DMS153 (cell line): ENCODE measurements around the gene NR0B1.

ENCODE experiments used
- DNase-seq: peaks from one replicate; lab custom pipeline; 2025; lab: John Stamatoyannopoulos, UW

Gene NR0B1, protein sequence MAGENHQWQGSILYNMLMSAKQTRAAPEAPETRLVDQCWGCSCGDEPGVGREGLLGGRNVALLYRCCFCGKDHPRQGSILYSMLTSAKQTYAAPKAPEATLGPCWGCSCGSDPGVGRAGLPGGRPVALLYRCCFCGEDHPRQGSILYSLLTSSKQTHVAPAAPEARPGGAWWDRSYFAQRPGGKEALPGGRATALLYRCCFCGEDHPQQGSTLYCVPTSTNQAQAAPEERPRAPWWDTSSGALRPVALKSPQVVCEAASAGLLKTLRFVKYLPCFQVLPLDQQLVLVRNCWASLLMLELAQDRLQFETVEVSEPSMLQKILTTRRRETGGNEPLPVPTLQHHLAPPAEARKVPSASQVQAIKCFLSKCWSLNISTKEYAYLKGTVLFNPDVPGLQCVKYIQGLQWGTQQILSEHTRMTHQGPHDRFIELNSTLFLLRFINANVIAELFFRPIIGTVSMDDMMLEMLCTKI

DNA sequence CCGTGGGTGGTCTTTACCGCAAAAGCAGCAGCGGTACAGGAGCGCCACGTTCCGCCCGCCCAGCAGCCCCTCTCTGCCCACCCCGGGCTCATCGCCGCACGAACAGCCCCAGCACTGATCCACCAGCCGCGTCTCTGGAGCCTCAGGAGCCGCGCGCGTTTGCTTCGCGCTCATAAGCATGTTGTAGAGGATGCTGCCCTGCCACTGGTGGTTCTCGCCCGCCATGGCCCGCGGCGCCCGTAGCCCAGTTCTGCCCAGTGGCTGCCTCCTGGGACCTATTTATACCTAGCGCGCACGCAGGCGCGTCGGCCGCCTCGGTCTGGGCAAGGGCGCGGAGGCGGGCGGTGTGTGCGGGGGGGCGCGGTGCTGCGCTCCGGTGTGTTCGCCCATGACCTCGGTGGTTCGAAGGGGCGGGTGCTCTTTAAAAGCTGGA lies at the start of gene NR0B1:
NR0B1 (minus strand) TSS at position 252 of the 433 bp plus-strand sequence; CDS start at position 225, 27 bp downstream.
- DNase-seq = peak; percentile 33

DNA sequence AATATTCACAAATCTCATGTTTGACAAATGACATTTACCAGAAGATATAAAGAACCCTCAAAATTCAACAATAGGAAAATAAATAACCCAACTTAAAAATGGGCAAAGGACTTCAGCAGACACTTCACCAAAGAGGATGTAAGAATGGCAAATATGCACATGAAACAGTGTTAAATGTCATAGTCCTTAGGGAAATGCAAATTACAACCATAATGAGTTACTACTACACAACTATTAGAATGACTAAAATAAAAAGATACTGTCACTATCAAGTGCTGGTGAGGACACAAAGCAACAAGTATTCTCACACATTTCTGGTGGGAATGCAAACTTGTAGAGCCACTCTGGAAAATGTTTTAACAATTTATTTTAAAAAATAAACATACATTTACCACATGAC lies 40.8 kb upstream of the NR0B1 start:
- no peak for DNase-seq

DNA sequence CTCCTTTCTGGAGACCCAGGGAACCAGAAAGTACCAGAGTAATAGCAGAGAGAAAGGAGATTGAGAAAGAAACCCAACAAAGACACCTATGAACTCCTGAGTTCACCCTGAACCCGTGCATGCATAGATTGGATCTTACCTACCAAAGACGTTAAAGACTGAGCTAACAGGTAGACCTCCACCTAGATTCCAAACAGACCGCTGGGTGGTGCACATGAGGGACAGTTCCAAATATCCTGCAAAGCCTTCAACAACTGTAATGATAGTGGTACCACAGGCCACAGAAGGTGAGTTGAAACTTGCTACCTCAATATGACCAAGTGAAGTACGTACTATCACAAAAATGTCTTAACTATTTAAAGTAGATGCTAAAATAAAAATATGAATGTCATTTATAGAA lies 34.0 kb upstream of the NR0B1 start:
- no peak for DNase-seq

DNA sequence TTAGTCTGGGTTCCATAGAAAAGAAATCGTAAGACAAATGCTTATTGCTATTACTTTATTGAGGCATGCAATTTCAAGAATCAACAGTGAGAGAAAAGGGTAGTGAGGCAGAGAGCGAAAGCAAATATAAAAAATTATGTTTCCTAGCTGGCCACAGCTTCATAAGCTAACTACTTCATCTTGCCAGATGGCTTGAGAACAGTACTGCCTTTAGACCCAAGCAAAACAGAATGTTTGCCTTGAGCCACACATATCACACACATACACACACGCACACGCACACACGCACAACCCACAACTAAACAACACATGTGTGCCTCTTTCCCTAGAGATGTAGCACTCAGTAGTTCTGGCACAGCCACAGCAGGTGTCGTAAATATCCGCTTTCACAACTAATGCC lies 31.6 kb upstream of the NR0B1 start:
- DNase-seq = no peak

DNA sequence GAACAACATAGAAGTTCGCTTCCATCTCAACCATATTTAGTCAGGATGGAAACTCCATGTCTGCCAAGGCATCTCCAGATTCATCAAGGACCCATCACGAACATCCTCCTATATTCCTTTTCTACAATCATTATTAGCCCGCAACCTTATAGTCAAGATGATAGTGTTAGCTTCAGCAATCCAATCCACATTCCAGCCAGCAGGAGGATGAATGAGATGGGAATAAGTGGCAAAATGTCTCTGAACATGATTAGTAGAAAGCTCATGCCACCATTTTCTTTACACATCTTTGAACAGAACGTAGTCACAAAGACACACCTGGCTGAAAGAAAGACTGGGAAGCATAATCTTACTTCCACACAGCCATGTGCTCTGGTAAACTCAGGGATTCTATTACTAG lies 18.6 kb upstream of the NR0B1 start:
- DNase-seq = no peak

DNA sequence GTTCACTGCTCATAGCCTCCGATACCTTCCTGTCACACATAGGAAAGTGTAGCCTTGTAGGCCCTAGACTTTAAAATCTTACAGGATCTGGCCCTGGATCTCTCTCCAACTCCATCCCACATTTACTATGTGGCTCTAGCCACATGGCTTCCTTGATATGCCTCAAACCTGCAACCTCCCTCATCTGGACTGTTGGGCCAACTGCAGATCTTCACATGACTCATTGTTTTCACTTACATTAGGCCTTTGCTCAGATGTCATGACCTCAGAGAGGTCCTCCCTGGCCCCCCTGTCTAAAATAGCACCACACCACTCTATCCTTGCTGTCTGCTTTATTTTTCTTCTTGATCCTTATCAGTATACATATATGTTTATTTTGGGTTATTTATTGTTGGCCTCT lies 8.1 kb upstream of the NR0B1 start:
- DNase-seq = no peak

DNA sequence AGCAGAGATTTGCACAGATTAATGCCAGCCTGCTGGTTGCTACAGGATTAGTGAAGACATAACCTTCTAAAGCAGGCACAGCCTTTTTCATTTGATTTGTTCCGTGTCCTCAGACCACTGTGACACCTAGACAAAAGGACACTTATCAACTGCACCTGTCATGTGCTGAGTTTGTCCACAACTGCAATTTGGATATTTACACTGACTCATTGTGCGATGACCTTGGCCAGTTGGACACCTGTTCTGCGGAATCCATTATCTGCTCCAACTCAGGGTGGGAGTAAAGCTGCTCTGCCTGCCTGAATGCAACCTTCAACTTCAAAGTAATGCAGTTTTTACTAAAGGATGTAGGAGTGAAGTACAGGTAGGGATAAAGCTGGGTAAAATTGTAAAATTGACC lies 4.1 kb upstream of the NR0B1 start:
- DNase-seq = peak; percentile 69

DNA sequence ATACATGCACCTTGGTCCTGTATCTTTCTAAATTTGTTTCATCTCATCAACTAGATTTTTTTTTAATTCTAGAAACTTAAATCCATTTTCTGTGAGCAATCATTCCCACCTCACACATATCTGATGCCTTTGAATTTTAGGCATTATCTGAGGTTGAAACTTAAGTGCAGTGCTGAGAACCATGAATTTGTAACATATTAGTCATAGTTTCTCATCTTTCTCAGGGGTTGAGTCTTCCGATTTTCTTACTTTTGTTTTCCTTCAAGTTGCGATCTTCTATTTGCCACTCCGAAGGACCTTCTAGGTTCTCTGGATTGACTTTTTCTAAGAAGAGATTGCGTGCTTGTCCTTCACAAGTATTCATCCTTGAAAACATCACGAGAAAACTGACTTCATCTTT lies 3.7 kb upstream of the NR0B1 start:
- no peak for DNase-seq

DNA sequence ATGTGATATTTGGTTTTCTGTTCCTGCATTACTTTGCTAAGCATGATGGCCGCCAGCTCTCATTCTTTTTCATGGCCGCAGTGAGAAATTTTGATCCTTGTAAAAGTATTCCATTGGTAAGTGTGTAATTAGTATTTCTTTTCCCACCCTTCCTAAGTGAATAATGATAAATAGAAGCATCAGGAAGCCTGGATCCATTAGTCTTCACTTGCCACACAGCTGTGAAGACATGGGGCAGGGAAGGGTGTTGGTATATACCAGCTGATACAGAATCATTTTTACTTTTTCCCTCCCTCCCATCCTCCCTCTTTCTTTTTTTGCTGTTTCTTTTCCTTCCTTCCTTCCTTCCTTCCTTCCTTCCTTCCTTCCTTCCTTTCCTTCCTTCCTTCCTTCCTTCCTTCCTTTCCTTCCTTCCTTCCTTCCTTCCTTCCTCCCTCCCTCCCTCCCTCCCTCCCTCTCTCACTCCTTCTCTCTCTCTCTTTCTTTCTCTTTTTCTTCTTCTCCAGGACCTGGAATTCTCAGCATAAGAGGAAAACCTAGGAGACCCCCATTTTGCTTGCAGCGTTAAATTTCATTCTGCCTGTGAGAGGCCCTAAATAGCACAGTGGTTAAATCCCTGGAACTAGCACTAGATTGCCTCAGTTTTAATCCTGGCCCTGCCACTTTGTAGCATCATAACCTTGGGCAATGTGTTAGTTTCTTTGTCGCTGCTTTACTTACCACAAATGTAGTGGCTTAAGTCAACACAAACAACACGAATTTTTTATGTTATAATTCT lies 1.4 kb upstream of the NR0B1 start:
- no peak for DNase-seq

DNA sequence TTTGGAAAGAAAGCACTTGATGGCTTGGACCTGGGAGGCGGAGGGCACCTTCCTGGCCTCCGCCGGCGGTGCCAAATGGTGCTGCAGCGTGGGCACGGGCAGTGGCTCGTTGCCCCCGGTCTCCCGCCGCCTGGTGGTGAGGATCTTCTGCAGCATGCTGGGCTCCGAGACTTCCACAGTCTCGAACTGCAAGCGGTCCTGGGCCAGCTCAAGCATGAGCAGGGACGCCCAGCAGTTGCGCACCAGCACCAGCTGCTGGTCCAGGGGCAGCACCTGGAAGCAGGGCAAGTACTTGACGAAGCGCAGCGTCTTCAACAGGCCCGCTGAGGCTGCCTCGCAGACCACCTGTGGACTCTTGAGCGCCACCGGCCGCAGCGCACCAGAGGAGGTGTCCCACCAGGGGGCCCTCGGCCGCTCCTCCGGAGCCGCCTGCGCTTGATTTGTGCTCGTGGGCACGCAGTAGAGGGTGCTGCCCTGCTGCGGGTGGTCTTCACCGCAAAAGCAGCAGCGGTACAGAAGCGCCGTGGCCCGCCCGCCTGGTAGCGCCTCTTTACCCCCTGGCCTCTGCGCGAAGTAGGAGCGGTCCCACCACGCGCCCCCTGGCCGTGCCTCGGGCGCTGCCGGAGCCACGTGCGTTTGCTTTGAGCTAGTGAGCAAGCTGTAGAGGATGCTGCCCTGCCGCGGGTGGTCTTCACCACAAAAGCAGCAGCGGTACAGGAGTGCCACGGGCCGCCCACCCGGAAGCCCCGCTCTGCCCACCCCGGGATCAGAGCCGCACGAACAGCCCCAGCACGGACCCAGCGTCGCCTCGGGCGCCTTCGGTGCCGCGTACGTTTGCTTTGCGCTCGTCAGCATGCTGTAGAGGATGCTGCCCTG lies 689 bp downstream of the NR0B1 start:
- DNase-seq = no peak

DNA sequence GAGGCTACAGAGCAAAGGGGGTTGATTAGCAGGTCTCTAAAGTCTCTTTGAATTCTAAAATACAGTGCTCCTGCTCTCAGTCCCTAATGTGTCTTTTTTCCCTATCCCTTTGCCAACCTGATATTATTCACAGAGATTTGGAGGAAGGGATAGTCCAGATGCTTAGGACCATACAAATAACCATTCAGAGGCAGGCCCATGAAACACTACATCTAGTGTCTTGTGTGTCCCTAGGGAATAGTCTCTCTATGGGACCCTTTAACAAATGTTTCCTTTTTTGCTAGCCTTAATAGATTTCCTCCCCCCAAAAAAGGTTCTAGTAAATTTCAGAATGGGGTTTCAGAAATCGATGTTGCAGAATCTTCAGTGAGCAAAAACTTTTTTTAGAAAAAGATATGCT lies 1.7 kb downstream of the NR0B1 start:
- no peak for DNase-seq

DNA sequence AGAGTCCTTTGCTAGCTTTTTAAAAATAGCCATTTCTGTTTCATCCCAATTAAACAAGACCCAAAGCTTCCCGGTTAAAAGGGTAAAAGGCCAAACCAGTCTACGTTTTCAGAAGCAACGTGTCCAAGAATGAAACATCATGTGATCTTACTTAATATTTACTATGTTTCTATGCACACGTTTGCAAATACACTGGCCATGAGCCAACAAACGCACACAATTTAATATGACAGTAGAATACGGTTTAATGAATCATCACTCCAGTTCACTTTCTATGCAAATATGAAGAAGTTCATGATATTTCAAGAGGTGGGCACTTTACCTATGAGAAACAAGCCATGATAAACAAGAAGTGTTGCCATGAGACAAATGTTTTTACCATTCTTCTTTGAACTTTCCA lies 4.3 kb downstream of the NR0B1 start:
- no peak for DNase-seq

DNA sequence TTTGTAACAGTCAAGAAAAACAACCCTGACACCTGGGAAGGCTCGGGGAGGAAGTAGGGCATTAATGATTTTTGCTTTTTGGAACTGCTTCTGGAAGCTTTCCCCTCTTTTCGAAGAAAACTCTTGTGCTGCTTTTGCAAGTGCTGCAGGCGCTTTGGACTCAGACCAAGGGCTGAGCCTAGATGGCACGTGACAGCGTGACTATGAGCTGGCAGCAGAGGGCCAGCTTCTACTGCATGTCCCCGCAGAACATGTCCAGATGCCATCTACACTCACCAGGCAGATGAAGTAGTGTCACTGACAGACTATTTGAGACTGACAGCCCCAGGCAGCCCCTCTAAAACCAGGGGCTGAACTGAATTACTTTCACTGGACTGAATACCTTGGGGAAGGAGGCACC lies 6.2 kb downstream of the NR0B1 start:
- peak; percentile 35 for DNase-seq

DNA sequence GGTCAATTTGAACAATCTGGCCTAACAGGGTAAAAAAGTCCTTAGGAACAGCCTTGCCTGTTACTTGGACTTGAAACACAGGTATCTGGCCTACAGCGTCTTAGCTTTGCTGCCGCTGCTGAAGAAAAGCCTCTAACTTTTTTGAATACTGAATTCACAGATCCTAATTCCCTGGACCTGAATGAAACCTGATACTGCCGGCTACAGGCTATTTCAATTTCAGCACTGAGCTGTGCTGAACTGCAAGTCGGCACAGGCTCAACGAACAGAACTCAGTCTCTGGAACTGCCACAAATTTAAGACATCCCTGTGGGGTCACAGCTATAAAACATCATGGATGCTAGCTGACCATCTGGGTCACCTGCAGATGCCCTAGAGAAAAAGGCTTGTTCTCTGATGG lies 7.2 kb downstream of the NR0B1 start:
- no peak for DNase-seq

DNA sequence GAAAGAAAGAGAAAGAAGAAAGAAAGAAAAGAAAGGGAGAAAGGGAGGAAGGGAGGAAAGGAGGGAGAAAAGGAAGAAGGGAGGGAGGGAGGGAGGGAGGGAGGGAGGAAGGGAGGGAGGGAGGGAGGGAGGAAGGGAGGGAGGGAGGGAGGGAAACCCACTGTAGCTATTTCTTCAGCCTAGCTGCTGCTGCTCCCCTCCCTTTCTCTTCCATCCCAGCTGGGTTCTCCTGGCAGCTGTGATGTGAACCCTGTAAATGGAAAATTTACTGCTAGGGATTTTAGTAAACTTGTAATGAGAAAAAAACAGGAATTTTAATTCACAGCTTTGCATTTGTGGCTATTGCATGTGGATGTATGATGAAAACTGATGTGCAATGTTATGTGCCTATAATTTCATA lies 8.0 kb downstream of the NR0B1 start:
- no peak for DNase-seq

DNA sequence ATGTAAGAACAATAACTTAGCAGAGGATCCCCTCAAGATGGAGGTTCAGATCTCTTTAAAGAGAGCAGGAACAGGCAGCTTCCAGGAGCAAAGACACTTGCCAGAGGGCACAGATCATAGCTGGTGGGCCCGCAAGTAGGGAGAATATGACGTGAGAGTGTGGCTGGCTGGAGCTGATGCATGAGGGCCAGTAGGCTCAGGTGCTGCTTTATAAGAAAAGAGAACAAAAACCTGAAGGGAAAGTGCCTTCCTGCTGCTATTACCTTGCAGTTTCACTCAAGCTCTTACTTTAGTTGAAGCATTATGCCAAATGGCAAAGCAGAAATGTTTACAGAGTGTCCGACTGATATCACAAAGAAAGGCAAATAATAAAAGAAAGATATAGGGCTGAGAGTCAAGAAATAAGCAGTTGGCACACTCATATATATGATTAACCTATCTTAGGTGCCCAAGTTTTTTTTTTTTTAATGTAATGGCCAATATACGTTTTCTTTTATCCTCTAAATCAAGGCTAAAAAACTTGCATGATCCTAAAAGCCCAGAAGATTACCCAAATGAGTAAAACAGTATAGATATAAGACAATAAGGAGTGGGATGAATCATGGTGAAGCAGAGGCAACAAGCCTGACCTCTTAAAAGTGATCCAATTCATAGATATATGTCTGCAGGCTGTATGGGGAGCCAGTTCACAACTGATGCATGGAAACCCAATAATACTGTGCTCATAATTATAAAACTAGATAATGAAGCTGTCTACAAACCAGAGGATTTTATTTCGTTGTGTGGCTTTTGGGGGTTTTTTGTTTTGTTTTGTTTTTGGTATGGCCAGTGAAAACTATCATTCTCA lies 12.6 kb downstream of the NR0B1 start:
- DNase-seq = no peak

DNA sequence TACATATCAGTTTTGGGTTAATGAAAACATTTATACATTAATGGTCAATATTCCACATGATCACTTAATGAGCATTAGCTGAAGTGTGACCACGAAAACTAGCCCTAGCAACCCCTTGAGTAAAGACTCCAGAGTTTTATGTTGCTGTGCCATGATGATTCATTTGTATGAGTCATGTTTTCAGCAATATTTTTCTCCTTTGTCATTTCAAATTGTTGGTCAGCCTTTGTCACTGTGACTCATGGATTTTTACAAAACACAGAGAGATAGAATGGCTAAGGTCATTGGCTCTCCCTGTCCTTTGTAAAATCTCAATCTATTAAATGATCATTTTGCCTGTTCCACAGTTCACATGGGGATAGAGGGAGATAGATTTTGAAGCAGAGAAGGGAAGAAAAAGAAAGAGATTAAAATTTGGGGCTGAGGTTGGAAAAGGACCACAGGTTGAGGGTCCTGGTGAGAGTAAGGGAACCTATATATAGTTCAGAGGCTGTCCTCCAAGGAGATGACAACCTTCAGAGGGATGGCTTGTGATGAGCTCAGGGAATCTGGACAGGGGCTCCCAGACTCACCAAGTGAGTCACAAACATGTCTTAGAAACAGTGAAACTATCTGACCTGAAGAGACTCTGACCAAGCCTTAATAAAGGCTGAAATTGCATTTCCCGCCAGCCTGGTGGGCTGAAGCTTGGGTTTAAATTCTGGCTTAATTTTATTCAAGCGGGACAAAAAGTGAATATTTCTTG lies 25.6 kb downstream of the NR0B1 start:
- DNase-seq = peak; percentile 20

DNA sequence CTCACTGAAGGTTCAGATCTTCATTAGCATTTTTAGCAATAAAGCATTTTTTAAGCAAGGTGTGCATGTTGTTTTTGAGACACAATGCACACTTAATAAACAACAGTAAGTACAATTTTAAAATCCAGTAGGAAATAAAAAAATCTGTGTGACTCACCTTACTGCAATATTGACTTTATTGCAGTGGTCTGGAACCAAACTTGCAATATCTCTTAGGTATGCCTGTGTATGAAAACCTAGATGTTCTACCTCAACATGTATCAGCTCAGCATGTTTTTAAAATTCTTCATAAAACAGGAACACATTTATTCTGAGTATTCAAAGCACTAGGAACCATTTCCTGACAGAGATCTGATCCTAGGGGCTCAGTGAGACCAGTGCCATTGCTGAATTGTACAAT lies 26.7 kb downstream of the NR0B1 start:
- DNase-seq = no peak

DNA sequence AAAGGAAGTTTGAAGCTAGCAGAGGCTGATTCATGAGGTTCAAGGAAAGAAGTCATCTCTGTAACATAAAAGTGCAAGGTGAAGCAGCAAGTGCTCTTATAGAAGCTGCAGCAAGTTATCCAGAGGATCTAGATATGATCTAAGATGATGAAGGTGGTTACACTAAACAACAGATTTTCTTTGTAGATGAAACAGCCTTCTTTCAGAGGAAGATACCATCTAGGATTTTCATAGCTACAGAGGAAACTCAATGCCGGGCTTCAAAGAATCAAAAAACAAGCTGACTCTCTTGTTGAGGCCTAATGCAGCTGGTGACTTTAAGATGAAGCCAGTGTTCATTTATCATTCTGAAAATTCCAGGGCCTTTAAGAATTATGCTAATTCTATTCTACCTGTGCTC lies 28.8 kb downstream of the NR0B1 start:
- no peak for DNase-seq

DNA sequence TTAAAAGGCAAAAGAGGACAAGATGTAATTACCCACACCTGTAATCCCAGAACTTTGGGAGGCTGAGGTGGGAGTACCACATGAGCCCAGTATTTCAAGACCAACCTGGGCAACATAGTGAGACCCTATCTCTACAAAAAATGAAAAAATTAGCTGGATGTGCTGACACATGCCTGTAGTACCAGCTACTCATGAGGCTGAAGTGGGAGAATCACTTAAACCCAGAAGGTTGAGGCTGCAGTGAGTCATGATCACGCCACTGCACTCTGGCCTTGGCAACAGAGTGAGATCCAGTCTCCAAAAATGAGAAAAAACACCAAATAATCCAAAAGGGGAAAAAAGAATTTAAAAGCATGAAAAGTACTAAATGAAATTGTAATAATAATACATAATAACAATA lies 30.8 kb downstream of the NR0B1 start:
- DNase-seq = no peak

DNA sequence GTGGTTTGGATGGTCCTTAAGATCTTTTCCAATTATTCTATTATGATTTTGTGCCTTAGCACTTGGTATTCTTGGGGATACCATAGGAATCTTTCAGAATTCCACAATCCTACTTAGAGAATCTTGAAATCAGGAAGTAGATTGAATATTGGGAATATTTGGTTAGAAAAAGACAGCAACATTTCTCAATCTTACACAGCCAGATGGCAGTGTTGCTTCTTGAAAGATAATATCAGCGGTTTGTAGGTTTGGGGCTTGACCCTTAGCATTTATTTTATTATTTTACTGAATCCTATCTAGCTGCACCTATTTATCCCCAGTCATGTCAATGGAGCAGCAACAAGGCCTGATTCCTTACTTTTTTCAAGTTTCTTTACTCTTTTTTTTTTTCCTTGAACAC lies 33.7 kb downstream of the NR0B1 start:
- DNase-seq = no peak
